Measurements from ENCODE around the gene CAND1. TPM values are rescaled to one million over a fixed set of nuclear protein-coding genes. Genes with fewer than 3 reads are reported as not detected.

The CAND1 gene
- total and polyA plus RNA-seq, 9 donors, result 25.7 to 148 (median 118) TPM

DNA sequence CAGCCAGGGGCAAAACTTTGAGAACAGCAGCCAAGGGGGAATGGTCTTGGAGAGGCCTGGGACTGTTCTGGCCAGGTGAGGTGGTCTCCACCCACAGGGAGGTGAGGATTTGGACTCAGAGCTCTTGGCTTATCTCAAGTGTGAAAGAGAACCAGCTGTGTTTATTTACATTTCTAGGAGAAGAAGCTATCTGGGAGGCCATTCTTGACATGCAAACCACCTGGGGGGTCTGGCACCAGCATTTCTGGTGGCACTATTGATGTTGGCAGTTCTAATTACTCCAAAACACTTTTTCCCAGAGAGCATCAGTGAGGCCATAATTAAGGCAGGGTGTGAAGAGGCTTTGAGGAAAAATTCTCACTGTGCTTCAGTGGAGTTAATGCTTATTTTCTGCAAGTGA is 95.1 kb downstream of the CAND1 start:
- H3K36me3 ChIP-seq, result no peaks in the 10 kb centered on the region
- no peak overlapping the region for H3K27ac ChIP-seq
- no peaks in the 10 kb centered on the region for H3K9me3 ChIP-seq
- TF ChIP-seq EP300 (IDR thresholded peaks at IDR 0.05) (no peak), POLR2A (IDR thresholded peaks at IDR 0.05) (no peak)
- TF ChIP-seq, protein P1, sequence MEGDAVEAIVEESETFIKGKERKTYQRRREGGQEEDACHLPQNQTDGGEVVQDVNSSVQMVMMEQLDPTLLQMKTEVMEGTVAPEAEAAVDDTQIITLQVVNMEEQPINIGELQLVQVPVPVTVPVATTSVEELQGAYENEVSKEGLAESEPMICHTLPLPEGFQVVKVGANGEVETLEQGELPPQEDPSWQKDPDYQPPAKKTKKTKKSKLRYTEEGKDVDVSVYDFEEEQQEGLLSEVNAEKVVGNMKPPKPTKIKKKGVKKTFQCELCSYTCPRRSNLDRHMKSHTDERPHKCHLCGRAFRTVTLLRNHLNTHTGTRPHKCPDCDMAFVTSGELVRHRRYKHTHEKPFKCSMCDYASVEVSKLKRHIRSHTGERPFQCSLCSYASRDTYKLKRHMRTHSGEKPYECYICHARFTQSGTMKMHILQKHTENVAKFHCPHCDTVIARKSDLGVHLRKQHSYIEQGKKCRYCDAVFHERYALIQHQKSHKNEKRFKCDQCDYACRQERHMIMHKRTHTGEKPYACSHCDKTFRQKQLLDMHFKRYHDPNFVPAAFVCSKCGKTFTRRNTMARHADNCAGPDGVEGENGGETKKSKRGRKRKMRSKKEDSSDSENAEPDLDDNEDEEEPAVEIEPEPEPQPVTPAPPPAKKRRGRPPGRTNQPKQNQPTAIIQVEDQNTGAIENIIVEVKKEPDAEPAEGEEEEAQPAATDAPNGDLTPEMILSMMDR (IDR thresholded peaks at IDR 0.05), result no peak
- DNase-seq, result no peak
- H3K27me3 ChIP-seq, result no peaks in the 10 kb centered on the region
- intact Hi-C loops (cut with DNase I), result loop anchor here in 1 of 4 donors (10.0 kb wide), 1 partner anchor 81 kb away; no protein-coding TSS in a partner anchor
- H3K4me1 ChIP-seq (ENCODE audit: insufficient read depth), result no peaks in the 10 kb centered on the region
- no peak overlapping the region for H3K4me3 ChIP-seq

DNA sequence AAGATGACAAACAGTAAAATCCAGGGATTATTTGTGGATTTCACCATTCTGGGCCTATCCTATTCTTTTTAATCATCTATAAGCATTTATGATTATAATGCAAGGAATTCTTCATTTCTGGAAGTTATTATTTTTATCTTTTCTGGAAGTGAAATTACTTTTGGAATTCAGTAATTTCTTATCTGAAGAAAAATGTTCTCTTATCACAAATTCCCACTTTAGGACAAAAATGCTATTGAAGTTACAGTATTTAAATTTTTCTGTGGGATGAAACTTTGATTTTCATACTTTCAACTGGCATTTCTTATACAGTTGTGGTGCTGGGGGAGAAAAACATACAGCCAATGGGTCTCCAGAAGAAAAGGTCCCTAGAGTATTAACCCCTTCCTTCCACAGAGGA is 96.0 kb downstream of the CAND1 start:
- H3K4me3 ChIP-seq, result no peak overlapping the region
- no peaks in the 10 kb centered on the region for H3K9me3 ChIP-seq
- H3K36me3 ChIP-seq, result no peaks in the 10 kb centered on the region
- intact Hi-C loops (cut with DNase I), result loop anchor here in 1 of 4 donors (10.0 kb wide), 1 partner anchor 80 kb away; no protein-coding TSS in a partner anchor
- H3K4me1 ChIP-seq (ENCODE audit: insufficient read depth), result no peaks in the 10 kb centered on the region
- TF ChIP-seq POLR2A (IDR thresholded peaks at IDR 0.05) (no peak), EP300 (IDR thresholded peaks at IDR 0.05) (no peak)
- TF ChIP-seq, protein P1 (IDR thresholded peaks at IDR 0.05), result no peak
- H3K27ac ChIP-seq, result no peak overlapping the region
- no peak for DNase-seq
- H3K27me3 ChIP-seq, result no peaks in the 10 kb centered on the region

DNA sequence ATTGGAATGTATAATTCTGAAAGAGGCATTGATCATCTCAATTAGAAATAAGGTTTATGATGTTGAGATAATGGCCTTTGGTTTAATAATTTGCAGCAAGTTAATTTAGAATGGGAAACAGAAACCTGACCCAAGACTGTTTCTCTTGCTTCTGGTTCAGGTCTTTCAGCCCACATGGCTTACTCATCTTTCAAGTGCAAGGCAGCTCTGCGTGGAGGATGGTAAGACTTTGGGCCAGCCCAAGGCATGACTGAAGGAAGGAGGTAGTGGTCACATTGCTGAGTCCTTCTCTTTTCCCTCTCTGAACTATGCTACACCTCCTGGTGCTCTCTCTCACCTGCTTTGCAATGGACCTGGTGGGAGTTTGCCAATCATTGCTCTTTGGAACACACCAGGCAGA is 98.7 kb downstream of the CAND1 start:
- intact Hi-C loops (cut with DNase I), result loop anchor here in 1 of 4 donors (10.0 kb wide), 1 partner anchor 77 kb away; no protein-coding TSS in a partner anchor
- no peak overlapping the region for H3K4me3 ChIP-seq
- DNase-seq, result no peak
- no peaks in the 10 kb centered on the region for H3K27me3 ChIP-seq
- H3K36me3 ChIP-seq, result no peaks in the 10 kb centered on the region
- H3K9me3 ChIP-seq, result no peaks in the 10 kb centered on the region
- no peak overlapping the region for H3K27ac ChIP-seq
- TF ChIP-seq EP300 (IDR thresholded peaks at IDR 0.05) (no peak), POLR2A (IDR thresholded peaks at IDR 0.05) (no peak)
- TF ChIP-seq, protein P1 (IDR thresholded peaks at IDR 0.05), result no peak
- 86 to 100% (median 98%) methylated on average over 1 of the region's 1 CpG for WGBS, 3 donors
- no peaks in the 10 kb centered on the region for H3K4me1 ChIP-seq (ENCODE audit: insufficient read depth)
